GM21619 (cell line): ENCODE data around the gene SDR9C7.
"Not testable (repeated sequence)": the region's sequence is repeated elsewhere in the genome, so short reads cannot be mapped to it uniquely, and the experiment has no call there.

Source experiments
- ATAC-seq: cut with Tn5 transposase; IDR thresholded peaks from one replicate; pipeline ENCODE4 v1.9.1; 2021; ENCODE audit not compliant: unreplicated experiment

Gene SDR9C7

DNA sequence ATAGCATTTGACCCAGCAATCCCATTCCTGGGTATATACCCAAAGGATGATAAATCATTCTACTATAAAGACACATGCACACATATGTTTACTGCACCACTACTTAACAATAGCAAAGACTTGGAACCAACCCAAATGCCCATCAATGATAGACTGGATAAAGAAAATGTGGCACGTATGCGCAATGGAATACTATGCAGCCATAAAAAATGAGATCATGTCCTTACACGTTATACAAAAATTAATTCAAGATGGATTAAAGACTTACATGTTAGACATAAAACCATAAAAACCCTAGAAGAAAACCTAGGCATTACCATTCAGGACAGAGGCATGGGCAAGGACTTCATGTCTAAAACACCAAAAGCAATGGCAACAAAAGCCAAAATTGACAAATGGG is 16.1 kb downstream of the SDR9C7 start:
- not testable (repeated sequence) for ATAC-seq

DNA sequence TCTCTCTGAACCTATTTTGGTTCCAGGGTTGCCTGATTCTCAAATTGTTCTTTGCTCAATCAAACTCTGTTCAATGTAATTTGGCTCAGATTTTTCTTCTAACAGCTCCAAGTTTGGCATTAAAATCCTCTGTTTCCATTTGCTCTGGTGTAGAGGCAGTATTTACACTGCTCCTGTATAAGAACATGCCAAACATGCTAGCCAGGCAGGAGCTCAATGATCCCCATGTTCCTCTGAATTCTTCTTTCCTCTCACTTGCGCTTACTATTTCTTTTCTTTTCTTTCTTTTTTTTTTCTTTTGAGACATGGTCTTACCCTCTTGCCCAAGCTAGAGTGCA is 17.2 kb downstream of the SDR9C7 start:
- no peak for ATAC-seq

DNA sequence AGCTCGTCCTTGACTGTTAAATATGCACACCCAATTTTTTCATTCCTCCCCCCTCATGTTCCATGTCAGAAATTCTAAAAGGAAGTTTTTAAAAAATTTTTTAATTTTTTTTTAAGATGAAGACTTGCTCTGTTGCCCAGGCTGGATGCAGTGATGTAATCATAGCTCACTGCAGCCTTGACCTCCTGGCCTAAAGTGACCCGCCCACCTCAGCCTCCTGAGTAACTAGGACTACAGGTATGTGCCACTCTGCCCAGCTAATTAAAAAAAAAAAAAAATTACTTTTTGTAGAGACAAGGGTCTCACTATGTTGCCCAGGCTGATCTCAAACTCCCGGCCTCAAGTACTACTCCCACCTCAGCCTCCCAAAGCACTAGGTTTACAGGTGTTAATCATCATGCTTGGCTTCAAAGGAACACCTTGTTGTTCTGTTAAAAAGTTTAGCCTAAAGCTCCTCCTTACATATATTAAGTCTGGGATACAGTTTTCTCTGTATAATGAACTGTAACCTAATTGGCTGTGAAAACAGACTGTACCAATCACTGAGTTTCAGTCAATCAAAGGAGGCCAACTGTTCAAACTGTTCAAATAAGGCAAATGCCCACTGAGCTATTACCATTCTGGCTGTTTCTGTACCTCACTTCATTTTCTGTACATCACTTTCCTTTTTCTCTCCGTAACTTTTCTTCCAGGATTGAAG is 17.8 kb downstream of the SDR9C7 start:
- no peak for ATAC-seq

DNA sequence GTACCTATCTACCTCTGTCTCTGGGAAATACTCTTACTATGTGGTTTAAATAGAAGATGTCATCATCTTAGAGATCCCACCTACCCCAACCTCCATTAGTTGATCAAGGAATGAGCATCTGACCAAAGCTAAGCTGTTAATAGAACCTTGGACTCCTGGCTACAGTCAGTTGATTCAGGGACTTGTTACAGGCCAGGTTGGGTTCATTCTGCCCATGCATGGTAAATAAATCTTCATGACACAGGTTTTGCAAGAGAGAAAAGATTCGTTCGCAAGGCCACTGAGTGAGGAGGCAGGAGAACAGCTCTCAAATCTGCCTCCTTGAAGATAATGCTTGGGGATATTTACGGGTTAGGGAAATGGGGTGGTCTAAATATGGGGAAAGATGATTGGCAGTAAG is 19.5 kb downstream of the SDR9C7 start:
- ATAC-seq: no peak

DNA sequence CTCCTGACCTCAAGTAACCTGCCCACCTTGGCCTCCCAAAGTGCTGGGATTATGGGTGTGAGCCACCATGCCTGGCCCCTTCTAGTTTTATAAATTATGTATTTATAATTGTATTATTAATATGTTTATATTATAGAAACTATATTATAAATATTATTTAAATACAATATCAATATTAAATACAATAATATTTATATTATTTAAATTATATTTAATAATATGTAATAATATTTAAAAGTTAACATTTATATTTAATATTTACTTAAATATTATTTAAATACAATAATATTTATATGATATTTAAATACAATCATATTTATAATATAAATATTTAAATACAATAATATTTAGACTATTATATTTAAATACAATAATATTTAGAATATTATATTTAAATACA is 20.0 kb downstream of the SDR9C7 start:
- ATAC-seq: no peak

DNA sequence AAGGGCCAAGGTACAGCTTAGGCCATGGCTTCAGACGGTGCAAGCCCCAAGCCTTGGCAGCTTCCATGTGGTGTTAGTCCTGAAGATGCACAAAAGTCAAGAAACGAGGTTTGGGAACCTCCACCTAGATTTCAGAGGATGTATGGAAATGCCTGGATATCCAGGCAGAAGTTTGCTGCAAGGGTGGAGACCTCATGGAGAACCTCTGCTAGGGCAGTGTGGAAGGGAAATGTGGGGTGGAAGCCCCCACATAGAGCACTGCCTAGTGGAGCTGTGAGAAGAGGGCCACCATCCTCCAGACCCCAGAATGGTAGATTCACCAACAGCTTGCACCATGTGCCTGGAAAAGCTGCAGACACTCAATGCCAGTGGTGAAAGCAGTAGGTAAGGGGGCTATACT is 24.8 kb downstream of the SDR9C7 start:
- not testable (repeated sequence) for ATAC-seq

DNA sequence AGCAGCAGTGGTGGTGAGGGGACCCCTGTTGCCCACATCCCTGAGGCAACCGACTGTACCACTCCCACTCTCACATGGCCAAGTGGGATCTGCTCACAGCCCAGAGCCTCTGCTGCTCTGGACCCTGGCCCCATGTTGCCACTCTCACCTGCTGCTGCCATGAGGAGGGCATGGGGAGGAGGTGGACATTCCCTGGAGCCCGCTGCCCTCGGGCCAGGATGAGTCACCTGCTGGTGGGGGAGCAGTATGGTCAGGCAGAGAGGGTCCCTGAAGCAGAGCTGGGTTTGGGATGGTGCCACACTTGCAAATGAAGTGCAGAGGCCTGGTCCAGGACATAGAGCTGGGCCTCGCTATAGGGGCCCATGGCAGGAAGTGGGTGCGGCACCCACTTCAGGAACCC is 26.1 kb downstream of the SDR9C7 start:
- no peak for ATAC-seq

DNA sequence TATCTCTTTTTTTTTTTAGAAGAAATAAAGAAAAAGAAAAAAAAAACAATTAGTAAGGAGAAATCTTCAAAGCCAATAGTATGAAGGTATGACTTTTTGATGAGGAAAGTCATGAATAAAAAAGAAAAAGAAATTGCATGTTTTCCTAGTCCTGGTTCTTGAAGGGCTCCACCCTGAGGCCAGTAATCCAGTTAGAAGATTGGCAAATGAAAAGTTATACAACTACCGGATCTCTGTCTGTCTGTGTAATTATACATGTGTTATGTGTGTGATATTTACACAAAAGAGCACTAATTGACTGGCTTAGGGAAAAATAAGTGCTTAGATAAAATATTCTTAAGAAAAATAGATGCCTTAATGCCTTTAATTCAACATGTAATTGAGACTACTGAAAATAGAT is 28.4 kb downstream of the SDR9C7 start:
- ATAC-seq: no peak

DNA sequence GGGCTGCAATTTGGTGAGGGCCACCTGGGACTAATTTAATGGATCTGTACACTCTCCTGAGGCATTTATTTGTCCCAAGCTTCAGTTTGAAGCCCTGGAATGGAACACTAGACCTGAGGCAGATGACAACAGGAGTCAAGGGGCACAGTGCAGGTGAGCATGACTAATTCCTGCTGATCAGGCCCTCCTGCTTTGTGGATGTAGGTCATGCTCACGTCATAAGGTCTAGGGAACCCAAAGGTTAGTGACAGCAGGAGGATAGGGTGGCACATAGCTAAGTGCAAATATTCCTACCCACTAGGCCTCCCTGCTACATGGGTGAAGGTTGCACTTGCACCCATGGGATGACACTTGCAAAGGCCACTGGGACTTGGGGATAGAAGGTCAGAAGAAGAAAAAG is 30.8 kb downstream of the SDR9C7 start:
- no peak for ATAC-seq

DNA sequence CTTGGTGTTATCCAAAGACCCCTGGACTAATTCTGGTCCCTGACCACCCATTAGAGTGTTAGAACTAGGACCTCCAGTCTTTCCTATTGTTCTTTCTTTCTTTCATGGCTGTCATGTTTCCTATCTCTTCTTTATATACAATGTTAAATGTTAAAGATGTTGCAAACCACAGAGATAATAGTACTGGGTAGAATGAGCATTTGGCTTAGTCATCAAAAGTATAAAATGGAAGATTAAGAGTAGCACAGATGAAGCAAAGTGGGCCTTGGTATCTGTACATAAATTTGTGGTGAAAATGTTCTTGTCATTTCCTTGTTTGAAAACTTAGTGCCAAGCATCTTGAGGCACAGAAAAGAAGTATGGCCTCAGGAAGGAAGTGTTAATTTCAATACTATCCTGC is 32.9 kb downstream of the SDR9C7 start:
- ATAC-seq: not testable (repeated sequence)

DNA sequence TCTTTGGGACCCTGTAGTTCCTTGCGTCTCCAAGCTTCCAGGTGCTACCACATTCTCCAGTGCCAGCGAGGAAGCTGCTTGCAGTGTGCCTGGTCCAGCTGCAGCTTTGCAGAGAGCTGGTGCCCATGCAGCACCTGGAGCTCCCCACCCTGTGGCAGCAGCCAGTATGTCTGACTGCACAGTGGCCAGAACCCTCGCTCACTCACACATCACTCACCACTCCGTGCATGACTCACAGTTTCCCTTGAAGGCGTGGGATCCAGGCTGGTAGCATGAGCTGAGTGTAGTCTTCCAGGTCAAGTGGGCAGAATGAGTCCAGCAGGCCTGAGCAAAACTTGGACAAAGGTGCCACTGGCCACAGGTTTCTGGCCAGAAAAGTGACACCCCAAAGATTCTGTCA is 33.6 kb downstream of the SDR9C7 start:
- no peak for ATAC-seq

DNA sequence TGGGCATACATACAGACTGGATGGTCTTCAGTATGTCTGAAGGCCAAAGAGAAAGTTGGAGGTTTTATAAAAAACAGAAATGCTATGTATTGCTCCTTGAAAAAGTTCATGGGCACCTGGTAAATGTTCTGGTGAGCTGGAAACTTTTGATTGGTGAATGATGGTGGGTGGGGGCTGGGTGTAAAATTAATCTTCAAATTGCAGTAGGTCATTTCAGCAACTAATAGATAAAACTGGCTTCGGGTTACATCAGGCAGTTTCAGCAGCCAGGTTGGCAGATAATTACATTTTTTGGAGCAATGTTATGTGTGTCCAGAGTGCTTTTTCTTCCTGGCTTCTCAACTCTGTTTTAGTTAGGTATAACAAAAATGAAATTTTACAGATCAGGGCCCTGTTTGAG is 35.3 kb downstream of the SDR9C7 start:
- no peak for ATAC-seq

DNA sequence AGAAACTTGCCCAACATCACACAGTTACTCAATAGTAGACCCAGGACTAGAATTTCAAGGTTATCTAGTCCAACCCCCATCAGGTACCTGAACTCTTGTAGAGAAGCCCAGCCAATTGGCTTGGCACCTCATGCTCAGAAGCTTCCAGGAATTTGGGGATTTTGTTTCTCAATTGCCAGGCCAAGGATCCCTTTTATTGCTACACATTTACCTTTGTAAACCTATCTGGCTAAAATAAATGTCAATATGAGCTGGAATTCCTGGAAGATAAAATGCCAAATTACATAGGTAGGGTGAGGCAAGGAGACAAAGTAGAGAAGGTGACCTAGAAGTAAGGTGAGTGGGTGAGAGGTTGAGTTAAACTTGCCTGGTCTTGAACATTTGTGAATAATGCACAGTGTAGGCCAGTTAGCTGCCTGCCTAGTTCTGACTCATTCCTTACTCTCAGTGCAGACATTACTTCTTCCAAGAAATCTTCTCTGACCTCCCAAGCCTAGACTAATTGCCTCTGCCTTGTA is 36.3 kb downstream of the SDR9C7 start:
- no peak for ATAC-seq

DNA sequence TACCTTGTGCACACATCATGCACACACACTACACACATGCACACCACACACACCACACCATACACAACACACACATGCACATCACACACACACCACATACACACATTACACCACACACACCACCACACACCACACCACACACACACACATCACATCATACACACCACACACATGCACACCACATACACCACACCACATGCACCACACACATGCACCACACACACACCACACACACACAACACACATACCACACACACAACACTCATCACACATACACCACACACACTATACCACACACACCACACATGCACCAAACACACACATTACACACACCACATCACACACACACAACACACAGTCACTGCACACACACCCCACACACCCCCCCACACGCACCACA is 38.1 kb downstream of the SDR9C7 start:
- no peak for ATAC-seq

DNA sequence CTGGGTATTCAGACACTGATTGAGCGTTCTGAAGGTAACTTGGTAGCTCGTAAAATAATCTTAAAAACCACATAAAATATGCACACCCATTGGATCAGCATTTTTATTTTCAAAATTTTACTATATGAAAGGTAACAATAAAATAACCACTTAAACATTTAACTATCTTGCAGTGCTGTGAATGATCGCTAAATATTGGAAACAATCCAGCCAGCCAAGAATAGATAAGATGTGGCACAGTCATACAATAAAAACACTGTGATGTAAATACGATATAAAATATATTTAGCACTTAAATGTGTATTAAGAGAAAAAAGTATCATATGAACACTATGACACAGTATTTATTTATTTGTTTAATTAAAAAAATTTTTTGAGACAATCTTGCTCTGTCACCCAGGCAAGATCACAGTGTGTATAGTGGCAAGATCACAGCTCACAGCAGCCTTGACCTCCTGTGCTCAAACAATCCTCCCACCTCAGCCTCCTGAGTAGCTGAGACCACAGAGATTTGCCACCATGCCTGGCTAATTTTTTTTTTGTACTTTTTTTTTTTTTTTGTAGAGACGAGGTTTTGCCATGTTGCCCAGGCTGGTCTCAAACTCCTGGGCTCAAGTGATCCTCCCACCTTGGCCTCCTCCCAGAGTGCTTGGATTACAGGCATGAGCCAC is 39.4 kb downstream of the SDR9C7 start:
- no peak for ATAC-seq

DNA sequence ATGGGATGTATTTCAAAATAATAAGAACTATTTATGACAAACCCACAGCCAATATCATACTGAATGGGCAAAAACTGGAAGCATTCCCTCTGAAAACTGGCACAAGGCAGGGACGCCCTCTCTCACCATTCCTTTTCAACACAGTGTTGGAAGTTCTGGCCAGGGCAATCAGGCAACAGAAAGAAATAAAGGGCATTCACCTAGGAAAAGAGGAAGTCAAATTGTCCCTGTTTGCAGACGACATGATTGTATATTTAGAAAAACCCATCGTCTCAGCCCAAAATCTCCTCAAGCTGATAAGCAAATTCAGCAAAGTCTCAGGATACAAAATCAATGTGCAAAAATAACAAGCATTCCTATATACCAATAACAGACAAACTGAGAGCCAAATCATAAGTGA is 42.3 kb downstream of the SDR9C7 start:
- ATAC-seq: not testable (repeated sequence)

DNA sequence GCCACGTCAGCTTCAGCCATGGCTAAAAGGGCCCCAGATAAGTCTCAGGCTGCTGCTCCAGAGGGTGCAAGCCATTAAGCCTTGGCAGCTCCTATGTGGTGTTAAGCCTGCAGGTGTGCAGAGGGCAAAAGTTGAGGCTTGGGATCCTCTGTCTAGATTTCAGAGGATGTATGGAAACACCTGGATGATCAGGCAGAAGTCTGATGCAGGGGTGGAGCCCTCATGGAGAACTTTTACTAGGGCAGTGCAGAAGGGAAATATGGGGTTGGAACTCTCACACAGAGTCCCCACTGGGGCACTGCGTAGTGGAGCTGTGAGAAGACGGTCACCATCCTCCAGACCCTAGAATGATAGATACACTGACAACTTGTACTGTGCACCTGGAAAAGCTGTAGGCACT is 47.9 kb downstream of the SDR9C7 start:
- ATAC-seq: no peak

DNA sequence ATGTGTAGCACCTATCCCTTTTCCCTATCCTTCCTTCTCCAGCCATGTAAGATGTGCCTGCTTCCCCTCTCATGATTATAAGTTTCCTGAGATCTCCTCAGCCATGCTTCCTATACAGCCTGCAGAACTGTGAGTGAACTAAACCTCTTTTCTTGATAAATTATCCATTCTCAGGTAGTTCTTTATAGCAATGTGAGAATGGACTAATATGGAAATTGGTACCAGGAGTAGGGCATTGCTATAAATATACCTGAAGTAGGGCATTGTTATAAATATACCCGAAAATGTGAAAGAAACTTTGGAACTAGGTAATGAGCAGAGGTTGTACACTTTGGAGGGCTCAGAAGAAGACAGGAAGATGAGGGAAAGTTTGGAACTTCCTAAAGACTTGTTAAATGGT is 48.9 kb downstream of the SDR9C7 start:
- ATAC-seq: no peak

DNA sequence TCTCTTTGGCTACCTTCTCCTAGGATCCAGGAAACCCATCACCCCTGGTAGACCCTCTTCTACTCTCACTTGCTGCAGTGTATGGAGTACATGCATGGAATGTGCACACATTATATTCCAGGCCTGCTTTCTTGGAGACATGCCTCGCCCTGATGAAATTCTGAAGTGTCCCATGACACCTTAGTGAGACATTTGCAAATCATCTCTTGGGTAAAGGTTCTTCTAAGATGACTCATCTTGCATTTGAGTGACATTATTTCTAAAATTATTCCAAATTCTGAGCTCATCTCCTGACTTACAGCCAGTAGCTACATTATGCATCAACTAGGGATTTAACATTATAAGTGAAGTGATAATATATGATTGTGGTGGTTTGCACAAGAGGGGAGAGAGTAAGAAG is 49.8 kb downstream of the SDR9C7 start:
- ATAC-seq: no peak

DNA sequence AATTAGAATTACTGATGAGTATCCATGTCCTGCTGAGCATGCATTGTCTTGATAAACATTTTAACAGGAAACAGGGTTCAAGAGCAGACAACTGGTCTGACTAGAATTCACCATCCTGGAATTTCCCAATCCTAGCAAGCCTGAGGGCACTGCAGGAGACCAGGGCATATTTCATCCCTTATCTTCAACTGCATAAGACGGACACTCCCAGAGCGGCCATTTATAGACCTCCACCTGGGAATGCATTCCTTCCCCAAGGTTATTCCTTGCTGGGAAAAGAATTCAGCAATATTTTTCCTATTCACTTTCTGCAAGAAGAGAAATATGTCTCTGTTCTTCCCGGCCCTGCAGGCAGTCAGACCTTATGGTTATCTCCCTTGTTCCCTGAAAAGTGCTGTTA is 51.8 kb downstream of the SDR9C7 start:
- ATAC-seq: not testable (repeated sequence)

DNA sequence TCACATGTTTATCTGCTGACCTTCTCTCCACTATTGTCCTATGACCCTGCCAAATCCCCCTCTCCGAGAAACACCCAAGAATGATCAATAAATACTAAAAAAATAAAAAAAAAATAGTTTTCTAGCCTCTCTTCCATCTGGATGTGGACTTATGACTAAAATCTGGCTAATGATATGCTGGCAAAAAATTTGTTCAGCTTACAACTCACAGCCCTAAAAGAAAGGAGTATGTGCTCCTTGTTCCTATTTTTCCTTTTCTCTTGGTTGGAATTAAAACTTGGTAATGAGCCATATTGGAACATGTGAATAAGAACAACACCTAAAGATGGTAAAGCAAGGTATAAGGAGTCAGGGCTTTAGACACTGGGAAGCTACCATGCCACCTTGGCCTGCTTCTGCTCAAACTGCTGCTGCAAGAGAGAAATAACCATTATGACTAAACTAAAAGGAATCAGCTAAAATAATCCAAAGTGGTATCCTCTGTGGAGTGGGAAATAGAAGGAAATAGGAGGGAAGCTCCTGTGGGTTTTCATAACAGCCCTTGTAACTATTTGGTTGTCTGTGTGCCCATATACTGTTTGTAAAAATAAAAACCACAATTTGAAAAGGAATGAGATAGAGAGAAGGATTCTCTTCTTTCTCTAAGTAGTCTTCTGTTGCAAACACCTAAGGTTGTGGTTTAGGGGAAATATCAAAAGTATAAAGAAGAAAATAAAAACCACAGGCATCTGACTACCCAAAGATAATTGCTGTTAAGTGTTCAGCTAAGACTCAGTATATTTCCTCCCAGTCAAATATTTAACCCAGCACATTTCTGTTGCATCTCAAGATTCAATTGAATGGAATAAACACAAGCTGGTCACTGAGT is 53.8 kb downstream of the SDR9C7 start:
- no peak for ATAC-seq
